Activated CD8-positive, alpha-beta T cell treated with anti-CD3 and anti-CD28 coated beads, Interleukin-2, amount 10 ng/mL, durations not matched to agents 7 days and 5 days (primary cell): ENCODE data around the gene KNOP1. TPM values are rescaled to one million over a fixed set of nuclear protein-coding genes. Genes with fewer than 3 reads are reported as not detected.
"Not testable (repeated sequence)": the region's sequence is repeated elsewhere in the genome, so short reads cannot be mapped to it uniquely, and the experiment has no call there.

Experiments used
- ATAC-seq: fragments of 150-1000 bp; cut with Tn5 transposase; one replicate; pipeline ENCODE4 v1.10.0; 2021; ENCODE audit warnings: moderate library complexity
- CTCF ChIA-PET: fragments of 350-600 bp; sonication (Branson Sonifier 250); formaldehyde crosslinking; loops from one replicate; lab custom pipeline; 2021; ENCODE audit warnings: antibody characterized with exemption; lab: Charles Lee
- POLR2A ChIA-PET: fragments of 350-600 bp; sonication (Branson Sonifier 250); formaldehyde crosslinking; loops from one replicate; lab custom pipeline; 2021; ENCODE audit warnings: antibody characterized with exemption; lab: Charles Lee
- DNase-seq: peaks from one replicate; pipeline ENCODE4 v3.0.0-alpha.2; 2020
- H3K27ac Mint-ChIP-seq: one replicate; pipeline ENCODE4 v1.8.0; 2021; ENCODE audit warnings: mild to moderate bottlenecking, mixed read lengths
- H3K27me3 Mint-ChIP-seq: one replicate; pipeline ENCODE4 v1.8.0; 2021; ENCODE audit warnings: low read depth, mixed read lengths
- H3K36me3 Mint-ChIP-seq: one replicate; pipeline ENCODE4 v1.8.0; 2021; ENCODE audit warnings: low read depth, mixed read lengths
- H3K4me1 Mint-ChIP-seq: one replicate; pipeline ENCODE4 v1.8.0; 2021; ENCODE audit warnings: low read depth, mixed read lengths
- H3K4me3 Mint-ChIP-seq: one replicate; pipeline ENCODE4 v1.8.0; 2021; ENCODE audit warnings: mild to moderate bottlenecking, mixed read lengths
- H3K9me3 Mint-ChIP-seq: one replicate; pipeline ENCODE4 v1.8.0; 2022; ENCODE audit warnings: mixed read lengths; ENCODE audit not compliant: insufficient read depth
- total RNA-seq, 2 experiments: library from RNA; stranded (reverse); gene quantifications; one replicate each; pipeline ENCODE4 v1.2.3, GENCODE V29; 2021

The KNOP1 gene
- total RNA-seq, 2 experiments from 2014 or later, result 22.0 to 23.7 TPM

GRCh38 chr16:19733551-19733950 lies 15.5 kb upstream of the KNOP1 start:
- H3K36me3 Mint-ChIP-seq, result no peaks in the 10 kb centered on the region

GRCh38 chr16:19728636-19728965 lies 10.6 kb upstream of the KNOP1 start:
- no peaks in the 10 kb centered on the region for H3K27me3 Mint-ChIP-seq
- H3K4me1 Mint-ChIP-seq, result peaks cover 13% of the 10 kb centered on the region
- ATAC-seq (no peak), DNase-seq (no peak)
- H3K9me3 Mint-ChIP-seq, result no peaks in the 10 kb centered on the region
- POLR2A ChIA-PET, result no interaction called here
- no peak overlapping the region for H3K27ac Mint-ChIP-seq
- no peaks in the 10 kb centered on the region for H3K36me3 Mint-ChIP-seq
- H3K4me3 Mint-ChIP-seq, result no peak overlapping the region
- CTCF ChIA-PET, result no interaction called here

More at GRCh38 chr16:19733551-19733950, 15.5 kb upstream of the KNOP1 start:
- no peaks in the 10 kb centered on the region for H3K27me3 Mint-ChIP-seq
- no peaks in the 10 kb centered on the region for H3K9me3 Mint-ChIP-seq
- H3K4me1 Mint-ChIP-seq, result peaks cover 3% of the 10 kb centered on the region
- H3K4me3 Mint-ChIP-seq, result no peak overlapping the region
- DNase-seq (no peak), ATAC-seq (no peak)
- ChIA-PET POLR2A (no interaction called here), CTCF (no interaction called here)
- no peak overlapping the region for H3K27ac Mint-ChIP-seq

GRCh38 chr16:19722981-19723380 lies 5.0 kb upstream of the KNOP1 start:
- Mint-ChIP-seq H3K36me3 (no peaks in the 10 kb centered on the region), H3K27ac (no peak overlapping the region), H3K4me1 (peaks cover 9% of the 10 kb centered on the region), H3K27me3 (no peaks in the 10 kb centered on the region), H3K9me3 (no peaks in the 10 kb centered on the region), H3K4me3 (no peak overlapping the region)
- ATAC-seq, result no peak
- CTCF ChIA-PET, result interaction anchor here (1.0 to 1.1 kb wide), 2 partner anchors 167 to 184 kb away, joined by 3 to 4 read pairs; no protein-coding TSS in a partner anchor
- DNase-seq, result no peak
- POLR2A ChIA-PET, result no interaction called here

- POLR2A ChIA-PET, result interaction anchor here (1.1 kb wide), 1 partner anchor 13 kb away, joined by 3 read pairs; no protein-coding TSS in a partner anchor
- no peaks in the 10 kb centered on the region for H3K27me3 Mint-ChIP-seq
- ATAC-seq (no peak), DNase-seq (no peak)
- no peaks in the 10 kb centered on the region for H3K36me3 Mint-ChIP-seq
- peaks cover 4% of the 10 kb centered on the region for H3K4me1 Mint-ChIP-seq
- CTCF ChIA-PET, result no interaction called here
- no peak overlapping the region for H3K27ac Mint-ChIP-seq
- H3K9me3 Mint-ChIP-seq, result no peaks in the 10 kb centered on the region
- no peak overlapping the region for H3K4me3 Mint-ChIP-seq
These were observed 4.4 kb upstream of the KNOP1 start for GRCh38 chr16:19722269-19722952.

GRCh38 chr16:19718624-19718965 lies 568 bp upstream of the KNOP1 start:
- no peak for ATAC-seq
- Mint-ChIP-seq H3K4me1 (peaks cover 17% of the 10 kb centered on the region), H3K4me3 (peak overlapping the region; percentile 91), H3K36me3 (peaks cover 13% of the 10 kb centered on the region), H3K27ac (no peak overlapping the region), H3K9me3 (no peaks in the 10 kb centered on the region), H3K27me3 (no peaks in the 10 kb centered on the region)
- ChIA-PET POLR2A (interaction anchor here (0.6 kb wide), 1 partner anchor 662 kb away, joined by 3 read pairs; no protein-coding TSS in a partner anchor), CTCF (interaction anchor here (1.0 to 1.7 kb wide), 3 partner anchors 15 to 118 kb away, joined by 3 to 4 read pairs (median 4); no protein-coding TSS in a partner anchor)
- DNase-seq, result peak; percentile 25

GRCh38 chr16:19717314-19717713 lies 713 bp downstream of the KNOP1 start:
- no peak for DNase-seq
- peaks cover 19% of the 10 kb centered on the region for H3K36me3 Mint-ChIP-seq
- no peak for ATAC-seq
- H3K27ac Mint-ChIP-seq, result peak overlapping the region; percentile 77
- ChIA-PET CTCF (interaction anchor here (1.0 kb wide), 1 partner anchor 14 kb away, joined by 4 read pairs; no protein-coding TSS in a partner anchor), POLR2A (no interaction called here)
- H3K4me3 Mint-ChIP-seq, result peak overlapping the region; percentile 91
- no peaks in the 10 kb centered on the region for H3K9me3 Mint-ChIP-seq
- peaks cover 17% of the 10 kb centered on the region for H3K4me1 Mint-ChIP-seq
- H3K27me3 Mint-ChIP-seq, result no peaks in the 10 kb centered on the region

GRCh38 chr16:19716728-19717127 lies 1.3 kb downstream of the KNOP1 start:
- DNase-seq, H3K27ac Mint-ChIP-seq, CTCF ChIA-PET: not testable (repeated sequence)

GRCh38 chr16:19716183-19716582 lies 1.8 kb downstream of the KNOP1 start:
- DNase-seq, result no peak
- Mint-ChIP-seq H3K4me1 (peaks cover 17% of the 10 kb centered on the region), H3K27ac (no peak overlapping the region), H3K27me3 (no peaks in the 10 kb centered on the region), H3K4me3 (peak overlapping the region; percentile 91), H3K36me3 (peaks cover 19% of the 10 kb centered on the region), H3K9me3 (no peaks in the 10 kb centered on the region)
- CTCF ChIA-PET, result no interaction called here
- no peak for ATAC-seq
- POLR2A ChIA-PET, result no interaction called here

More at GRCh38 chr16:19716728-19717127, 1.3 kb downstream of the KNOP1 start:
- ATAC-seq, H3K9me3 Mint-ChIP-seq, H3K27me3 Mint-ChIP-seq, POLR2A ChIA-PET: not testable (repeated sequence)
- Mint-ChIP-seq H3K36me3 (peaks cover 19% of the 10 kb centered on the region), H3K4me3 (peak overlapping the region; percentile 91), H3K4me1 (peaks cover 17% of the 10 kb centered on the region)

- H3K27me3 Mint-ChIP-seq, result no peaks in the 10 kb centered on the region
- ChIA-PET POLR2A (no interaction called here), CTCF (interaction anchor here (0.7 kb wide), 1 partner anchor 131 kb away, joined by 3 read pairs; no protein-coding TSS in a partner anchor)
- peaks cover 17% of the 10 kb centered on the region for H3K4me1 Mint-ChIP-seq
- H3K9me3 Mint-ChIP-seq, result no peaks in the 10 kb centered on the region
- DNase-seq, result no peak
- ATAC-seq, result no peak
- no peak overlapping the region for H3K27ac Mint-ChIP-seq
- peaks cover 19% of the 10 kb centered on the region for H3K36me3 Mint-ChIP-seq
- H3K4me3 Mint-ChIP-seq, result no peak overlapping the region
These were observed 2.5 kb downstream of the KNOP1 start for GRCh38 chr16:19715566-19715965.

GRCh38 chr16:19713697-19714096 lies 4.3 kb downstream of the KNOP1 start:
- POLR2A ChIA-PET, result interaction anchor here (1.0 kb wide), 1 partner anchor 13 kb away, joined by 3 read pairs; no protein-coding TSS in a partner anchor
- H3K4me1 Mint-ChIP-seq, result peaks cover 13% of the 10 kb centered on the region
- no peaks in the 10 kb centered on the region for H3K9me3 Mint-ChIP-seq

GRCh38 chr16:19712418-19713058 lies 5.5 kb downstream of the KNOP1 start:
- ATAC-seq (no peak), DNase-seq (no peak)
- ChIA-PET CTCF (no interaction called here), POLR2A (no interaction called here)
- Mint-ChIP-seq H3K27me3 (no peaks in the 10 kb centered on the region), H3K4me3 (no peak overlapping the region), H3K36me3 (peaks cover 27% of the 10 kb centered on the region), H3K27ac (no peak overlapping the region), H3K4me1 (peaks cover 13% of the 10 kb centered on the region), H3K9me3 (no peaks in the 10 kb centered on the region)

More at GRCh38 chr16:19713697-19714096, 4.3 kb downstream of the KNOP1 start:
- Mint-ChIP-seq H3K27me3 (no peaks in the 10 kb centered on the region), H3K4me3 (no peak overlapping the region), H3K27ac (no peak overlapping the region), H3K36me3 (peaks cover 27% of the 10 kb centered on the region)
- ATAC-seq (no peak), DNase-seq (no peak)
- CTCF ChIA-PET, result no interaction called here

GRCh38 chr16:19711643-19712042 lies 6.4 kb downstream of the KNOP1 start:
- Mint-ChIP-seq H3K4me3 (no peak overlapping the region), H3K4me1 (peaks cover 6% of the 10 kb centered on the region), H3K27me3 (no peaks in the 10 kb centered on the region), H3K9me3 (no peaks in the 10 kb centered on the region), H3K36me3 (peaks cover 30% of the 10 kb centered on the region), H3K27ac (no peak overlapping the region)
- no peak for DNase-seq
- ChIA-PET CTCF (no interaction called here), POLR2A (no interaction called here)
- ATAC-seq, result no peak
